Upper lobe of right lung (tissue), 1 donor: ENCODE measurements around the gene ATG7. TPM values are rescaled to one million over a fixed set of nuclear protein-coding genes. Genes with fewer than 3 reads are reported as not detected.
A peak's percentile ranks its signal among the peaks of the same experiment; 100 is the strongest.

Source experiments
- ATAC-seq: fragments of 200-7000 bp; cut with Tn5 transposase; one replicate; pipeline ENCODE4 v1.9.1; 2020; ENCODE audit warnings: mild to moderate bottlenecking, moderate library complexity
- DNase-seq: peaks from one replicate; pipeline ENCODE4 v3.0.0-alpha.2; 2020
- H3K27ac ChIP-seq: fragments of 200-600 bp; one replicate; pipeline ENCODE4 v1.8.0; 2022
- H3K27me3 ChIP-seq: fragments of 200-600 bp; one replicate; pipeline ENCODE4 v1.8.0; 2022; ENCODE audit warnings: mild to moderate bottlenecking
- H3K36me3 ChIP-seq: fragments of 200-600 bp; one replicate; pipeline ENCODE4 v1.8.0; 2022
- H3K4me1 ChIP-seq: fragments of 200-600 bp; one replicate; pipeline ENCODE4 v1.8.0; 2022
- H3K4me3 ChIP-seq: fragments of 200-600 bp; one replicate; pipeline ENCODE4 v1.8.0; 2022; ENCODE audit warnings: mild to moderate bottlenecking
- H3K9me3 ChIP-seq: fragments of 200-600 bp; one replicate; pipeline ENCODE4 v1.8.0; 2022
- intact Hi-C: fragments of 100-400 bp; cut with DNase I; formaldehyde crosslinking; loops from one replicate; pipeline ENCODE4 v1.11.0; 2022
- total RNA-seq: library from RNA; stranded (reverse); fragmentation: NEBNext Ultra II Directional; extraction: Animal tissue kit (Norgen Biotek cat#: 25700); gene quantifications from one replicate; pipeline ENCODE4 v1.2.1, GENCODE V29; 2021
- TF ChIP-seq, protein P1 (sequence below): fragments of 200-600 bp; IDR thresholded peaks from one replicate; pipeline ENCODE4 v1.8.0; 2022; ENCODE audit warnings: antibody characterized with exemption
- donor health status: DM: no; HTN: yes; CAD: no; lungs with severe emphysema.

ATG7 gene
- total RNA-seq, 1 donor from 2014 or later = 49.9 TPM

- peak overlapping the region; percentile 80 for H3K27ac ChIP-seq
- no peaks in the 10 kb centered on the region for H3K27me3 ChIP-seq
- H3K4me1 ChIP-seq = peaks cover 57% of the 10 kb centered on the region
Measured at GRCh38 chr3:11288021-11288491, 15.9 kb downstream of the ATG7 start.

DNA sequence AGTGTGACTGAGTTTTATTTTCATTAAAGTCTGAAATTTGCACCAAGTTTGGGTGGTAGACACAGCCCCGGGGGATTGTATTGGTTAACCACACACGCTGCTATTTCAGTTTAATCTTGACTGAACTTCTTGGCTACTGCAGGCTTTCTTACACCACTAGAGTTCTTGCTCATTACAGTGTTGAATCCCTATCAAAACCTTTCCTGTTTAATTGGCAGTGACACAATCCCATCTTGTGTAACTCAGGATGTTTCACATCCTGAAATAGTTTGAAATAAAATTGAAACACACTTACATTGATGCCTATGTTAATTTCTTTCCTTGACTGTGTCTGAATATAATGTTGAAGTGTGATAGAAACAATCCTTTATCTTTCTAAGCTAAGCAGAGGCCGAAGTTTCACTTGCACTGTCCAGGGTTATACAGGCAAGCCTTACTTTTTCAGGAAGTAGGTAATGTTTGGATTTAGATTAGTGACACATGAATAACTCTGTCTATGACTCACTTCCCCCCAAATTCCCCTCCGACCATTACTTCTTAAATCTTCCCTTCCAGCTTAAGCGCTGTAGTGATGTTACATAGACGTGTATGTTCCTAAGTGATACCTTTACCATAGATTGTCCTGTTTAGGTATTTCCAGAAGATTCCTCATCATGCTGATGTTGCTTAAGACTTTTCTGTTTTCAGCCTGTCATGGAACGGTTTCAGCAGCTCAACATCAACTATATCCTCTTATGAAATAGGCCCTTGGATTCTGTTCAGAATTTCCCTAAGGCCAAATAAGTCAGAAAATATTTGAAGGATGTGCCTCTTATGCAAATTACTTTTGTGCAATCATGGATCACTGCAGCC is 16.8 kb downstream of the ATG7 start:
- intact Hi-C loops = no loop called here
- Histone ChIP-seq H3K4me1 (peaks cover 57% of the 10 kb centered on the region), H3K4me3 (no peak overlapping the region)

More at GRCh38 chr3:11288021-11288491, 15.9 kb downstream of the ATG7 start:
- Histone ChIP-seq H3K4me3 (no peak overlapping the region), H3K9me3 (no peaks in the 10 kb centered on the region), H3K36me3 (no peaks in the 10 kb centered on the region)
- DNase-seq = no peak
- intact Hi-C loops = no loop called here
- TF ChIP-seq, protein P1, sequence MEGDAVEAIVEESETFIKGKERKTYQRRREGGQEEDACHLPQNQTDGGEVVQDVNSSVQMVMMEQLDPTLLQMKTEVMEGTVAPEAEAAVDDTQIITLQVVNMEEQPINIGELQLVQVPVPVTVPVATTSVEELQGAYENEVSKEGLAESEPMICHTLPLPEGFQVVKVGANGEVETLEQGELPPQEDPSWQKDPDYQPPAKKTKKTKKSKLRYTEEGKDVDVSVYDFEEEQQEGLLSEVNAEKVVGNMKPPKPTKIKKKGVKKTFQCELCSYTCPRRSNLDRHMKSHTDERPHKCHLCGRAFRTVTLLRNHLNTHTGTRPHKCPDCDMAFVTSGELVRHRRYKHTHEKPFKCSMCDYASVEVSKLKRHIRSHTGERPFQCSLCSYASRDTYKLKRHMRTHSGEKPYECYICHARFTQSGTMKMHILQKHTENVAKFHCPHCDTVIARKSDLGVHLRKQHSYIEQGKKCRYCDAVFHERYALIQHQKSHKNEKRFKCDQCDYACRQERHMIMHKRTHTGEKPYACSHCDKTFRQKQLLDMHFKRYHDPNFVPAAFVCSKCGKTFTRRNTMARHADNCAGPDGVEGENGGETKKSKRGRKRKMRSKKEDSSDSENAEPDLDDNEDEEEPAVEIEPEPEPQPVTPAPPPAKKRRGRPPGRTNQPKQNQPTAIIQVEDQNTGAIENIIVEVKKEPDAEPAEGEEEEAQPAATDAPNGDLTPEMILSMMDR = no peak
- ATAC-seq = no peak

DNA sequence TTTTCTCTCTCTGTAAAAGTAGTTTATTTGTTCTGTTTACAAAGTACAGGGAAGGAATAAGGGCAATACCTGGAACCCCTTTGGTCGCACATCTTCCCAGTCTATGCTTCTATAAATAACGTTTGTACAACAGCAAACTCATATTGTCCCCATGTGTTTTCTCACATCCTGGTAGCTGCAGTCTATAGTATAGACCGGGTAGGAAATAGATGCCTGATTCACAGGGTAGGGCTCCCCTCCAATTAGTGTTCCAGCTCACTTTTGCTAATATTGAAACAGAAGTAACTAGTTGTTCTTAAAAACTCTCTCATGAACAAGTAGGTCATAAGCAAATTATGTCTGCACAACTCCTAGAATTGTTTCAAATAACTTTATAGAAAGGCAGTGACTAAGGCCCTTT is 17.7 kb downstream of the ATG7 start:
- intact Hi-C loops = no loop called here
- Histone ChIP-seq H3K9me3 (no peaks in the 10 kb centered on the region), H3K4me1 (peaks cover 57% of the 10 kb centered on the region), H3K4me3 (no peak overlapping the region), H3K27me3 (no peaks in the 10 kb centered on the region), H3K27ac (peak overlapping the region; percentile 80), H3K36me3 (no peaks in the 10 kb centered on the region)
- TF ChIP-seq, protein P1 = no peak
- DNase-seq = no peak
- ATAC-seq = no peak

More for the DNA sequence above, 16.8 kb downstream of the ATG7 start:
- Histone ChIP-seq H3K27ac (peak overlapping the region; percentile 80), H3K36me3 (no peaks in the 10 kb centered on the region), H3K9me3 (no peaks in the 10 kb centered on the region), H3K27me3 (no peaks in the 10 kb centered on the region)
- TF ChIP-seq, protein P1 = no peak
- DNase-seq (no peak), ATAC-seq (peak; percentile 79)

- no peaks in the 10 kb centered on the region for H3K36me3 ChIP-seq
- H3K4me1 ChIP-seq = peaks cover 57% of the 10 kb centered on the region
- TF ChIP-seq, protein P1 = no peak
- peak overlapping the region; percentile 38 for H3K27ac ChIP-seq
- peak; percentile 45 for ATAC-seq
- H3K4me3 ChIP-seq = no peak overlapping the region
- intact Hi-C loops = no loop called here
- DNase-seq = no peak
- H3K27me3 ChIP-seq = no peaks in the 10 kb centered on the region
- no peaks in the 10 kb centered on the region for H3K9me3 ChIP-seq
Measured at GRCh38 chr3:11290743-11291680, 18.8 kb downstream of the ATG7 start.

DNA sequence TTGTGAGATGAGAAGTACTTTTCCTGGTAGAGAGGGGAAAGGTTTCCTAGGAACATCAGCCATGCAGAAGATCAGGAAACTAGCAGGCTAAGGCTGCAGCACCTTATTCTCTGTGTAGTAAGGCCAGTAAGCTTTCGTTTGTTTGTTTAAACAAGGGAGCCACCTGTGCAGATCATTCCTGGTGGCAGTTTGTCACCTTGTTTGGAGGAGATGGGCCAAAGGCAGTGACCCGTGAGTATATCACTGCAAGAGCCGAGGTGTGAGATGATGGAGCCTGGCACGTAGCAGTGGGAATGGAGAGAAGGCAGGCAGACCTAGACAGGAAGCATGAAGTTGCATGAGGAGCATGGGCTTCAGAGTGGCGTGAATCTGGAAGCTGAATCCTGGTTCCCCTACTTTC is 19.6 kb downstream of the ATG7 start:
- no peak for DNase-seq
- Histone ChIP-seq H3K27me3 (no peaks in the 10 kb centered on the region), H3K27ac (peak overlapping the region; percentile 38), H3K4me3 (no peak overlapping the region), H3K36me3 (no peaks in the 10 kb centered on the region), H3K4me1 (peaks cover 54% of the 10 kb centered on the region), H3K9me3 (no peaks in the 10 kb centered on the region)
- no peak for ATAC-seq
- TF ChIP-seq, protein P1 = no peak
- intact Hi-C loops = no loop called here
